HAP-1 (cell line): ENCODE measurements around the gene PGP.
"Not testable (repeated sequence)": the region's sequence is repeated elsewhere in the genome, so short reads cannot be mapped to it uniquely, and the experiment has no call there.

Experiments
- DNase-seq, 2 experiments: peaks; one replicate each; pipeline ENCODE4 v3.0.0-alpha.2; 2016 to 2020; ENCODE audit warnings: low spot score in 2 of 2
- H3K27me3 ChIP-seq: fragments of 250-450 bp; sonication (Bioruptor Pico); 2 replicates; pipeline ENCODE4 v1.5.1; 2020; ENCODE audit warnings: low read depth, mild to moderate bottlenecking, moderate library complexity
- H3K36me3 ChIP-seq: fragments of 250-450 bp; sonication (Bioruptor Pico); replicated peaks from 2 replicates; pipeline ENCODE4 v1.5.1; 2020; ENCODE audit warnings: mild to moderate bottlenecking
- H3K4me1 ChIP-seq: fragments of 250-450 bp; sonication (Bioruptor Pico); 2 replicates; pipeline ENCODE4 v1.5.1; 2020; ENCODE audit warnings: mild to moderate bottlenecking
- H3K4me3 ChIP-seq: fragments of 250-450 bp; sonication (Bioruptor Pico); 2 replicates; pipeline ENCODE4 v1.5.1; 2020; ENCODE audit warnings: mild to moderate bottlenecking, moderate library complexity
- H3K9me3 ChIP-seq: fragments of 250-450 bp; sonication (Bioruptor Pico); 2 replicates; pipeline ENCODE4 v1.5.1; 2020; ENCODE audit warnings: mild to moderate bottlenecking, moderate library complexity
- in situ Hi-C: fragments of 300-500 bp; cut with MboI; formaldehyde crosslinking; loops from 3 replicates; pipeline ENCODE4 v1.14.3; 2020; ENCODE audit warnings: low sequenced_read_pairs, inconsistent platforms, mixed read lengths

The PGP gene

DNA sequence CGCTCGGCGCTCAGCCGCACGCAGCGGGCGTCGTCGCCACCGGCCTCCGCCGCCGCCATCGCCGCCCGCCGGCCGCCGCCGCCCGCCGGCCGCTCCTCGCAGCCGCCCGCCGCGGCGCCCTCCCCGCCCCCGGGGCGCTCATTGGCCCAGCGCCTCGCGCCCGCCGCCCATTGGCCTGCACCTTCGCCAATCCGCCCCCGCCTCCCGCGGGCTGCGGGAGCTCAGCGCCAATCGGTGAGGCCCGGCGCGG lies at the start of gene PGP:
Gene PGP (minus strand): TSS at position 122 of the 250 bp plus-strand sequence. CDS start 63 bp downstream, at position 59.
- DNase-seq: no peak
- peaks cover 25% of the 10 kb centered on the region for H3K4me1 ChIP-seq
- no peaks in the 10 kb centered on the region for H3K27me3 ChIP-seq
- H3K36me3 ChIP-seq: peaks cover 8% of the 10 kb centered on the region
- H3K9me3 ChIP-seq: no peaks in the 10 kb centered on the region
- H3K4me3 ChIP-seq: peak within 1 kb of the TSS; percentile 54
- in situ Hi-C loops: no loop called here

- H3K4me3 ChIP-seq, H3K27me3 ChIP-seq, H3K9me3 ChIP-seq, H3K4me1 ChIP-seq, DNase-seq, in situ Hi-C loops: not testable (repeated sequence)
- H3K36me3 ChIP-seq: peaks cover 80% of the 10 kb centered on the region
These were observed 48.4 kb upstream of the PGP start for GRCh38 chr16:2263026-2263425.

DNA sequence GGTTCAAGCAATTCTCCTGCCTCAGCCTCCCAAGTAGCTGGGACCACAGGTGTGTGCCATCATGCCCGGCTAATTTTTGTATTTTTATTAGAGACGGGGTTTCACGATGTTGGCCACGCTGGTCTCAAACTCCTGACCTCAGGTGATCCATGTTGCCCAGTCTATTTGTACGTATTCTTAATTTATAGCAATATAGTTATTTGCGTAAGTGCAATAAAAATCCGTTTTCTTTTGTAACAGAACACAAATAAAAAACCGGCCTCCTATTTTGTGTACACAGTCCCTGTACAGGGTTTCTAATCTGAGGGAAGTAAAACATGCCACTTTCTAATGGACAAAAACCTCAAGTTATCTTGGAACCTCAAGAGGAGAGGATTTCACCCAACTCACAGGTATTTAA lies 45.6 kb upstream of the PGP start:
- DNase-seq: no peak
- Histone ChIP-seq H3K27me3 (no peaks in the 10 kb centered on the region), H3K4me3 (no peak overlapping the region), H3K4me1 (peaks cover 3% of the 10 kb centered on the region; the same call in 1 of the 2 replicates), H3K36me3 (peaks cover 98% of the 10 kb centered on the region), H3K9me3 (no peaks in the 10 kb centered on the region)
- in situ Hi-C loops: no loop called here

DNA sequence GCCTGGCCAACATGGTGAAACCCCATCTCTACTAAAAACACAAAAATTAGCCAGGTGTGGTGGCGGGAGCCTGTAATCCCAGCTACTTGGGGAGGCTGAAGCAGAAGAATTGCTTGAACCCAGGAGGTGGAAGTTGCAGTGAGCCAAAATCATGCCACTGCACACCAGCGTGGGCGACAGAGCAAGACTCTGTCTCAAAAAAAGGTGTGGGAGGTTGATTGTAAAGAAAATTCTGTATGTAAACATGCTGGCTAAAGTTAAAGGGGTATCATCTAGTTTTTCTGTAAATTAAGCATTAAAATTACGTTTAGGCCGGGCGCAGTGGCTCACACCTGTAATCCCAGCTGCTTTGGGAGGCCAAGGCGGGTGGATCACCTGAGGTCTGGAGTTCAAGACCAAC lies 43.9 kb upstream of the PGP start:
- H3K36me3 ChIP-seq: peaks cover 97% of the 10 kb centered on the region
- in situ Hi-C loops: not testable (repeated sequence)

GRCh38 chr16:2257726-2258125 lies 43.1 kb upstream of the PGP start:
- Histone ChIP-seq H3K36me3 (peaks cover 94% of the 10 kb centered on the region), H3K27me3 (no peaks in the 10 kb centered on the region), H3K9me3 (no peaks in the 10 kb centered on the region), H3K4me1 (no peaks in the 10 kb centered on the region), H3K4me3 (no peak overlapping the region)
- no peak for DNase-seq
- in situ Hi-C loops: no loop called here

More for the DNA sequence above, 43.9 kb upstream of the PGP start:
- H3K27me3 ChIP-seq, H3K4me1 ChIP-seq, DNase-seq, H3K9me3 ChIP-seq, H3K4me3 ChIP-seq: not testable (repeated sequence)

- Histone ChIP-seq H3K4me3 (no peak overlapping the region), H3K9me3 (no peaks in the 10 kb centered on the region), H3K27me3 (no peaks in the 10 kb centered on the region), H3K4me1 (peaks cover 5% of the 10 kb centered on the region; the same call in 1 of the 2 replicates), H3K36me3 (peaks cover 93% of the 10 kb centered on the region)
- no peak for DNase-seq
- in situ Hi-C loops: no loop called here
These were observed 42.0 kb upstream of the PGP start for GRCh38 chr16:2256531-2257140.

- H3K4me3 ChIP-seq: no peak overlapping the region
- DNase-seq: no peak
- in situ Hi-C loops: no loop called here
- peaks cover 5% of the 10 kb centered on the region; the same call in 1 of the 2 replicates for H3K4me1 ChIP-seq
- H3K36me3 ChIP-seq: peaks cover 73% of the 10 kb centered on the region
- no peaks in the 10 kb centered on the region for H3K27me3 ChIP-seq
- no peaks in the 10 kb centered on the region for H3K9me3 ChIP-seq
These were observed 38.7 kb upstream of the PGP start for GRCh38 chr16:2253293-2253692.

DNA sequence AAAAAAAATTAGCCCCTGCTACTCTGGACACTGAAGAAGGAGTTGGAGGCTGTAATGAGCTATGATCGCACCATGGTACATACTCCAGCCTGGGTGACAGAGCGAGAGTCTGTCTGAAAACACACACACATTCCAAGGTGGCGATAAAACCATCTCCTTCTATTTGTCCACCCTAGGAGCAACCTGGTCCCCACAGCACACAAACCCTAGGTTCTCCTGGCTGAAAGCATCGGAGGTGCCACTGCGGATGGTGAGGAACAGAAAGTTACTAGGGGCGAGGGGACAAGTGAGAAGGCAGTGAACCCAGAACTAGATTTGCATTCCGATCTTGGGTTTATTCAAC lies 38.1 kb upstream of the PGP start:
- peaks cover 73% of the 10 kb centered on the region for H3K36me3 ChIP-seq
- H3K9me3 ChIP-seq: no peaks in the 10 kb centered on the region
- no peak for DNase-seq
- H3K27me3 ChIP-seq: no peaks in the 10 kb centered on the region
- in situ Hi-C loops: no loop called here
- H3K4me3 ChIP-seq: no peak overlapping the region
- H3K4me1 ChIP-seq: peaks cover 5% of the 10 kb centered on the region; the same call in 1 of the 2 replicates

DNA sequence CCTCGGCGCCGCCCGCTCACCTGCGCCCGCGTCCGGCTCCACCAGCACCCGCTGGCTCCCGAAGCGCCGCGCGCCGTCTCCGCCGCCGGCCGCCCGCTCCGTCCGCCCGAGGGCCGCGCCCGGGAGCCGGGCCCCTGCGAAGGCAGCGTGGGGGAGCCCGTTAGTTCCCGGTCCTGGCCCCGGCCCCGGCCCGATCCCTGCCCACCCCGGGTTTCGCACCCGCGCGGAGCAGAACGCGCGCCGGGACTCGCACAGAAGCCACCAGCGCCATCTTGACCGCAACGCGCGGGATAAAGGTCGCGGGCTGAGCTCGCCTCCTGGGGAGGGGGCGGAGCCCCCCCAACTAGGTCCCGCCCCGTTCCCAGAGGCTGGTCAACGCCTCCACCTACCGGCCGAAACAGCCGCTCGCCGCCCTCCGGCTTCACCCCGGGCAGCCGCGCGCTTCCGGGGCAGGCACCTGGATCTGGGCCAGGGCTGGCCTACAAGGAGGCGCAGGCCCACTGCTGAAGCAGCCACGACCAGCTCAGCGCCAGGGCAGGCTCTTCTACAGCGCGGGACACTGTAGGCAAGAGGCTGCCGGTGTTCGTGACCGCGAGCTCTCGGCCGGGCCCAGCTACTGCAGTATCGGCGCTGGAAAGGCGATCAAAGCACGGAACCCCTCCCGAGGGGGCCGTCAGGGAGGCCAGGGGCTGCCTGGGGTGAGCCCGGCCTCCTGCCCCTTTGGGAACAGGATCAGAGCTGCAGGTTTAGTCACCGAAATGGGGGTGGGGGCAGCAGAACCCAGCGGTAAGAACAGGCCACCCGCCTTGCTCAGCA lies 36.9 kb upstream of the PGP start, which contains the start of gene ECI1:
Gene ECI1 (minus strand): TSS at position 292 of the 816 bp plus-strand sequence. CDS start 21 bp downstream, at position 271.
- Histone ChIP-seq H3K36me3 (peaks cover 73% of the 10 kb centered on the region), H3K4me3 (peak within 1 kb of the TSS; percentile 65), H3K4me1 (peaks cover 5% of the 10 kb centered on the region; the same call in 1 of the 2 replicates), H3K9me3 (no peaks in the 10 kb centered on the region), H3K27me3 (no peaks in the 10 kb centered on the region)
- peak; percentile 90 to 98 for DNase-seq
- in situ Hi-C loops: no loop called here

- Histone ChIP-seq H3K4me1 (peaks cover 5% of the 10 kb centered on the region; the same call in 1 of the 2 replicates), H3K36me3 (peaks cover 73% of the 10 kb centered on the region), H3K9me3 (no peaks in the 10 kb centered on the region), H3K4me3 (peak overlapping the region; percentile 65), H3K27me3 (no peaks in the 10 kb centered on the region)
- in situ Hi-C loops: no loop called here
- DNase-seq: peak; percentile 40 to 67
These were observed 36.1 kb upstream of the PGP start for GRCh38 chr16:2250652-2251295.

- DNase-seq: no peak
These were observed 31.8 kb upstream of the PGP start for GRCh38 chr16:2246301-2246885.

GRCh38 chr16:2244926-2245795 lies 30.5 kb upstream of the PGP start:
- Histone ChIP-seq H3K9me3 (no peaks in the 10 kb centered on the region), H3K36me3 (peaks cover 81% of the 10 kb centered on the region)
- in situ Hi-C loops: no loop called here

More at GRCh38 chr16:2246301-2246885, 31.8 kb upstream of the PGP start:
- Histone ChIP-seq H3K27me3 (no peaks in the 10 kb centered on the region), H3K36me3 (peaks cover 78% of the 10 kb centered on the region), H3K4me3 (no peak overlapping the region), H3K4me1 (no peaks in the 10 kb centered on the region), H3K9me3 (no peaks in the 10 kb centered on the region)
- in situ Hi-C loops: no loop called here

GRCh38 chr16:2244301-2244700 lies 29.7 kb upstream of the PGP start:
- Histone ChIP-seq H3K36me3 (peaks cover 85% of the 10 kb centered on the region), H3K4me1 (no peaks in the 10 kb centered on the region), H3K27me3 (no peaks in the 10 kb centered on the region), H3K4me3 (no peak overlapping the region), H3K9me3 (no peaks in the 10 kb centered on the region)
- in situ Hi-C loops: no loop called here
- DNase-seq: peak in 1 of 2 experiments; percentile 47

More at GRCh38 chr16:2244926-2245795, 30.5 kb upstream of the PGP start:
- no peaks in the 10 kb centered on the region for H3K4me1 ChIP-seq
- H3K4me3 ChIP-seq: no peak overlapping the region
- H3K27me3 ChIP-seq: no peaks in the 10 kb centered on the region
- DNase-seq: no peak
